H1 (cell line): ENCODE data around the gene RASSF3. TPM values are rescaled to one million over a fixed set of nuclear protein-coding genes. Genes with fewer than 3 reads are reported as not detected.

Source experiments
- CTCF ChIA-PET: fragments of 300-600 bp; sonication (Branson Sonifier 250); formaldehyde crosslinking; loops from one replicate; lab custom pipeline; 2021; ENCODE audit not compliant: partially characterized antibody; lab: Charles Lee
- POLR2A ChIA-PET: fragments of 300-600 bp; sonication (Branson Sonifier 250); formaldehyde crosslinking; loops from one replicate; lab custom pipeline; 2021; ENCODE audit warnings: inconsistent platforms; ENCODE audit not compliant: partially characterized antibody; lab: Charles Lee
- DNase-seq, 2 experiments: peaks; one replicate each; pipeline versions ENCODE4 v3.0.0 to v3.0.0-alpha.2; 2010 to 2022; ENCODE audit warnings: low spot score in 2 of 2, low read depth in 1 of 2, mixed read lengths in 1 of 2
- FAIRE-seq: peaks from 2 replicates; lab custom pipeline; 2011; peaks lifted over from hg19 to GRCh38; lab: Jason Lieb, UNC
- H2AFZ ChIP-seq: 2 replicates; pipeline ENCODE4 v1.8.1; 2012; ENCODE audit warnings: low read length, inconsistent platforms
- H2AK5ac ChIP-seq: 2 replicates; pipeline ENCODE4 v1.6.1; 2013; ENCODE audit warnings: low read depth, low read length
- H2BK120ac ChIP-seq: replicated peaks from 2 replicates; pipeline ENCODE3; 2013; ENCODE audit warnings: low read depth, low read length, inconsistent platforms
- H2BK12ac ChIP-seq: 2 replicates; pipeline ENCODE4 v1.6.1; 2013; ENCODE audit warnings: low read depth, low read length
- H2BK15ac ChIP-seq: 2 replicates; pipeline ENCODE4 v1.6.1; 2013; ENCODE audit warnings: low read length
- H2BK20ac ChIP-seq: 2 replicates; pipeline ENCODE4 v1.6.1; 2013; ENCODE audit warnings: low read length
- H2BK5ac ChIP-seq: 2 replicates; pipeline ENCODE4 v1.6.1; 2013; ENCODE audit warnings: low read depth, low read length
- H3K14ac ChIP-seq: 2 replicates; pipeline ENCODE4 v1.6.1; 2013; ENCODE audit warnings: inconsistent platforms; ENCODE audit not compliant: insufficient read length
- H3K18ac ChIP-seq: 2 replicates; pipeline ENCODE4 v1.6.1; 2013; ENCODE audit warnings: low read length; ENCODE audit errors: extremely low read depth
- H3K23ac ChIP-seq: 2 replicates; pipeline ENCODE4 v1.6.1; 2013; ENCODE audit warnings: inconsistent platforms; ENCODE audit not compliant: insufficient read length
- H3K23me2 ChIP-seq: 2 replicates; pipeline ENCODE4 v1.6.1; 2013; ENCODE audit warnings: low read depth, low read length
- H3K27ac ChIP-seq: 2 replicates; pipeline ENCODE4 v1.6.1; 2011; ENCODE audit warnings: low read depth, low read length, inconsistent platforms
- H3K27me3 ChIP-seq, 4 experiments: replicated peaks in 1 of 4; 1 replicate in 1 of 4; 2 replicates in 3 of 4; pipeline versions ENCODE4 v1.6.1 to v1.8.1; 2011 to 2013; ENCODE audit warnings: low read length in 3 of 4, mild to moderate bottlenecking in 3 of 4, inconsistent platforms in 2 of 4, mixed read lengths in 2 of 4, moderate library complexity in 1 of 4; ENCODE audit not compliant: control insufficient read depth in 3 of 4, insufficient read depth in 3 of 4; ENCODE audit errors: extremely low read depth in 1 of 4
- H3K36me3 ChIP-seq, 4 experiments: 2 replicates each; pipeline versions ENCODE4 v1.6.1 to v1.8.1; 2011 to 2013; ENCODE audit warnings: mild to moderate bottlenecking in 4 of 4, low read length in 3 of 4, moderate library complexity in 2 of 4, control low read depth in 1 of 4, inconsistent platforms in 1 of 4; ENCODE audit not compliant: insufficient read depth in 4 of 4, control insufficient read depth in 2 of 4
- H3K4ac ChIP-seq: replicated peaks from 2 replicates; pipeline ENCODE3; 2013; ENCODE audit warnings: low read length, low read depth, mixed read lengths, inconsistent platforms; ENCODE audit not compliant: insufficient read length
- H3K4me1 ChIP-seq, 4 experiments: replicated peaks in 1 of 4; 1 replicate in 1 of 4; 2 replicates in 3 of 4; pipeline versions ENCODE4 v1.6.1 to v1.8.1; 2011 to 2013; ENCODE audit warnings: low read length in 3 of 4, inconsistent platforms in 2 of 4, mixed read lengths in 1 of 4; ENCODE audit not compliant: insufficient read depth in 4 of 4, control insufficient read depth in 3 of 4
- H3K4me2 ChIP-seq, 2 experiments: 2 replicates each; pipeline versions ENCODE4 v1.6.1 to v1.8.1; 2011 to 2013; ENCODE audit warnings: low read depth in 2 of 2, low read length in 2 of 2, control low read depth in 1 of 2, inconsistent platforms in 1 of 2, mild to moderate bottlenecking in 1 of 2; ENCODE audit not compliant: insufficient read depth in 1 of 2
- H3K4me3 ChIP-seq, 4 experiments: fragments of 200-600, 300-600 bp in 1 of 4; sonication (generic), shearing (Covaris generic), sonication (Bioruptor Twin) in 1 of 4; 2 replicates each; pipeline versions ENCODE4 v1.5.1 to v1.8.1; 2011 to 2016; ENCODE audit warnings: low read length in 4 of 4, low read depth in 3 of 4, control low read depth in 2 of 4, inconsistent platforms in 2 of 4, mild to moderate bottlenecking in 2 of 4, mixed read lengths in 1 of 4, moderate library complexity in 1 of 4; ENCODE audit not compliant: insufficient read depth in 2 of 4; ENCODE audit errors: extremely low read depth in 1 of 4
- H3K56ac ChIP-seq: replicated peaks from 2 replicates; pipeline ENCODE3; 2013; ENCODE audit warnings: low read depth, mild to moderate bottlenecking, mixed read lengths, low read length, inconsistent platforms; ENCODE audit not compliant: insufficient read length
- H3K79me1 ChIP-seq: 2 replicates; pipeline ENCODE4 v1.6.1; 2013; ENCODE audit warnings: low read depth, low read length, control low read depth
- H3K79me2 ChIP-seq, 2 experiments: 2 replicates each; pipeline versions ENCODE4 v1.6.1 to v1.8.1; 2012 to 2013; ENCODE audit warnings: low read length in 2 of 2, mild to moderate bottlenecking in 2 of 2, inconsistent platforms in 1 of 2; ENCODE audit not compliant: insufficient read depth in 2 of 2, control insufficient read depth in 1 of 2
- H3K9ac ChIP-seq, 4 experiments: replicated peaks in 1 of 4; 1 replicate in 1 of 4; 2 replicates in 3 of 4; pipeline versions ENCODE4 v1.6.1 to v1.8.1; 2011 to 2013; ENCODE audit warnings: low read depth in 3 of 4, low read length in 3 of 4, control low read depth in 2 of 4, mild to moderate bottlenecking in 2 of 4, moderate library complexity in 2 of 4, inconsistent platforms in 1 of 4; ENCODE audit errors: extremely low read depth in 1 of 4
- H3K9me3 ChIP-seq, 2 experiments: 2 replicates each; pipeline versions ENCODE4 v1.6.1 to v1.8.1; 2012 to 2013; ENCODE audit warnings: mild to moderate bottlenecking in 2 of 2, moderate library complexity in 2 of 2, control low read depth in 1 of 2, inconsistent platforms in 1 of 2, low read depth in 1 of 2, low read length in 1 of 2, mixed read lengths in 1 of 2; ENCODE audit not compliant: insufficient read depth in 2 of 2
- H4K20me1 ChIP-seq, 2 experiments: replicated peaks in 1 of 2; 2 replicates each; pipeline versions ENCODE3 to v1.8.1; 2011 to 2013; ENCODE audit warnings: inconsistent platforms in 2 of 2, low read length in 2 of 2, mild to moderate bottlenecking in 1 of 2; ENCODE audit not compliant: insufficient read depth in 2 of 2, control insufficient read depth in 1 of 2
- H4K5ac ChIP-seq: 2 replicates; pipeline ENCODE4 v1.6.1; 2013; ENCODE audit warnings: low read length, low read depth, mixed read lengths, inconsistent platforms; ENCODE audit not compliant: insufficient read length
- H4K8ac ChIP-seq: 2 replicates; pipeline ENCODE4 v1.8.0; 2013; ENCODE audit warnings: mild to moderate bottlenecking, moderate library complexity, low read length, inconsistent platforms; ENCODE audit not compliant: insufficient read depth; ENCODE audit errors: extremely low read depth
- H4K91ac ChIP-seq: replicated peaks from 2 replicates; pipeline ENCODE3; 2013; ENCODE audit warnings: low read length, mixed read lengths, inconsistent platforms; ENCODE audit not compliant: insufficient read length
- ATF2 ChIP-seq: IDR thresholded peaks from 2 replicates; pipeline ENCODE4 v1.6.1; 2012; ENCODE audit warnings: low read length, inconsistent platforms
- FOSL1 ChIP-seq: IDR thresholded peaks from 2 replicates; pipeline ENCODE4 v1.6.1; 2011; ENCODE audit warnings: mild to moderate bottlenecking, low read depth, low read length, moderate library complexity; ENCODE audit not compliant: insufficient read depth
- GABPA ChIP-seq: IDR thresholded peaks from 2 replicates; pipeline ENCODE4 v1.6.1; 2011; ENCODE audit warnings: mild to moderate bottlenecking, low read length, moderate library complexity, borderline replicate concordance; ENCODE audit not compliant: insufficient read depth
- JUND ChIP-seq: IDR thresholded peaks from 2 replicates; pipeline ENCODE4 v1.6.1; 2011; ENCODE audit warnings: mild to moderate bottlenecking, improper control_type of control experiment, low read length
- KDM5A ChIP-seq: fragments of 200-600 bp; IDR thresholded peaks from 2 replicates; pipeline ENCODE4 v1.7.1; 2012; ENCODE audit warnings: mild to moderate bottlenecking, low read length, inconsistent platforms, mixed read lengths
- MAX ChIP-seq: IDR thresholded peaks from 2 replicates; pipeline ENCODE4 v1.6.1; 2012; ENCODE audit warnings: inconsistent platforms
- RFX5 ChIP-seq: IDR thresholded peaks from 2 replicates; pipeline ENCODE4 v1.6.1; 2011; ENCODE audit warnings: low read depth, low read length, improper control_type of control experiment, borderline replicate concordance
- SIRT6 ChIP-seq: IDR thresholded peaks from one replicate; pipeline ENCODE4 v1.7.1; 2012; ENCODE audit warnings: low read length, inconsistent platforms
- SP1 ChIP-seq: IDR thresholded peaks from 2 replicates; pipeline ENCODE4 v1.6.1; 2011; ENCODE audit warnings: low read depth, low read length
- SP4 ChIP-seq: IDR thresholded peaks from 2 replicates; pipeline ENCODE4 v1.6.1; 2012; ENCODE audit warnings: low read length, inconsistent platforms
- SRF ChIP-seq: IDR thresholded peaks from 2 replicates; pipeline ENCODE4 v1.6.1; 2011; ENCODE audit warnings: mild to moderate bottlenecking, low read depth, low read length, moderate library complexity
- SUZ12 ChIP-seq: fragments of 200-600 bp; sonication (generic); IDR thresholded peaks from 2 replicates; pipeline ENCODE4 v1.6.1; 2012; ENCODE audit warnings: mild to moderate bottlenecking, inconsistent platforms, low read length, moderate library complexity, mixed read lengths
- WGBS, 2 experiments: shearing (Covaris generic) in 1 of 2; methylation state at CpG; one replicate each; pipeline versions ENCODE4 v1.1.6 to v1.1.7; 2013 to 2015; ENCODE audit warnings: low lambda C conversion rate in 2 of 2, mixed read lengths in 2 of 2, inconsistent platforms in 1 of 2, low coverage in 1 of 2, missing lambda C conversion rate in 1 of 2; ENCODE audit not compliant: insufficient replicate concordance in 2 of 2, insufficient coverage in 1 of 2, insufficient read length in 1 of 2; ENCODE audit errors: extremely low coverage in 1 of 2, missing lambda C conversion rate in 1 of 2; 5-methylcytosine and 5-hydroxymethylcytosine counted together
- polyA plus RNA-seq, 7 experiments: library from polyadenylated mRNA; depleted of rRNA in 3 of 7; stranded (reverse) in 5 of 7; unstranded in 2 of 7; fragments of >200 nt in 5 of 7; fragments of 200-250 nt in 2 of 7; gene quantifications; 1 replicate in 5 of 7; 2 replicates in 1 of 7; 4 replicates in 1 of 7; pipeline versions ENCODE4 v1.2.1 to v1.2.3, GENCODE V29; 2011 to 2013; ENCODE audit warnings: missing spikeins in 2 of 7, mixed read lengths in 2 of 7
- total RNA-seq: library from RNA; stranded (reverse); fragmentation: NEBNext Ultra II Directional; extraction: Animal tissue kit (Norgen Biotek cat#: 25700); gene quantifications from 2 replicates; pipeline ENCODE4 v1.2.1, GENCODE V29; 2021

Gene RASSF3
- total and polyA plus RNA-seq, 2 of the 8 experiments (the other 6 are each of a cell fraction or from before 2014, with no cell fraction given), result 19.1 to 64.3 TPM

- H2AK5ac ChIP-seq, result no peak overlapping the region
- no peaks in the 10 kb centered on the region for H4K20me1 ChIP-seq
- no peaks in the 10 kb centered on the region for H3K79me1 ChIP-seq
- TF ChIP-seq ATF2, result no peak
- TF ChIP-seq FOSL1, result no peak
- no peak for TF ChIP-seq SIRT6
- TF ChIP-seq SUZ12, result no peak
- no peak for TF ChIP-seq RFX5
- no peak for TF ChIP-seq SP4
- TF ChIP-seq SRF, result no peak
- no peak for TF ChIP-seq JUND
- TF ChIP-seq MAX, result no peak
- no peak for TF ChIP-seq SP1
- TF ChIP-seq GABPA, result no peak
- TF ChIP-seq KDM5A, result no peak
- TF ChIP-seq, all 59 proteins: peak for 0
- Histone ChIP-seq H3K27me3 (no peaks in the 10 kb centered on the region), H2BK20ac (no peak overlapping the region), H3K4me3 (no peak overlapping the region), H2AFZ (no peak overlapping the region), H2BK120ac (no peak overlapping the region), H4K8ac (no peak overlapping the region), H3K56ac (no peak overlapping the region), H3K4me1 (no peaks in the 10 kb centered on the region), H3K36me3 (no peaks in the 10 kb centered on the region), H4K91ac (no peak overlapping the region), H3K79me2 (no peaks in the 10 kb centered on the region), H2BK12ac (no peak overlapping the region), H3K23me2 (no peaks in the 10 kb centered on the region), H3K27ac (no peak overlapping the region), H3K4me2 (no peak overlapping the region), H4K5ac (no peak overlapping the region), H3K18ac (no peak overlapping the region), H2BK15ac (no peak overlapping the region), H2BK5ac (no peak overlapping the region), H3K14ac (no peak overlapping the region), H3K4ac (no peak overlapping the region), H3K9ac (no peak overlapping the region), H3K23ac (no peak overlapping the region), H3K9me3 (no peaks in the 10 kb centered on the region)
- 96% methylated on average over 1 of the region's 1 CpG; no CpG with 5 or more reads in 1 of the 2 experiments for WGBS, 2 experiments
- no peak for FAIRE-seq
- POLR2A ChIA-PET, result interaction anchor here (0.7 kb wide), 1 partner anchor 21 kb away, joined by 4 read pairs; the partner anchor contains the start of gene RASSF3
- CTCF ChIA-PET, result interaction anchor here (0.7 to 2.3 kb wide), 9 partner anchors 12 to 159 kb away, joined by 3 to 14 read pairs (median 3); no protein-coding TSS in a partner anchor
- no peak for DNase-seq
These were observed 20.1 kb upstream of the RASSF3 start for GRCh38 chr12:64590183-64590582.
